Left ventricle myocardium inferior (tissue), 1 donor: Measurements from ENCODE around the gene PM20D2. TPM values are rescaled to one million over a fixed set of nuclear protein-coding genes. Genes with fewer than 3 reads are reported as not detected.

Experiments used
- DNase-seq: peaks from one replicate; pipeline ENCODE4 v3.0.0-alpha.2; 2020
- H3K27ac ChIP-seq: fragments of 200-600 bp; replicated peaks from 2 replicates; pipeline ENCODE4 v1.8.0; 2021
- H3K27me3 ChIP-seq: fragments of 200-600 bp; 2 replicates; pipeline ENCODE4 v1.8.0; 2021; ENCODE audit warnings: low read depth
- H3K36me3 ChIP-seq: fragments of 200-600 bp; 2 replicates; pipeline ENCODE4 v1.8.0; 2021
- H3K4me1 ChIP-seq: fragments of 200-600 bp; 2 replicates; pipeline ENCODE4 v1.8.0; 2021
- H3K4me3 ChIP-seq: fragments of 200-600 bp; 2 replicates; pipeline ENCODE4 v1.8.0; 2021; ENCODE audit warnings: mild to moderate bottlenecking, moderate library complexity
- H3K9me3 ChIP-seq: fragments of 200-600 bp; replicated peaks from 2 replicates; pipeline ENCODE4 v1.8.0; 2021
- CTCF ChIP-seq: fragments of 200-600 bp; IDR thresholded peaks from 2 replicates; pipeline ENCODE4 v1.8.0; 2021; ENCODE audit warnings: antibody characterized with exemption, mild to moderate bottlenecking, borderline replicate concordance
- intact Hi-C: fragments of 100-400 bp; cut with micrococcal nuclease; formaldehyde crosslinking; loops from one replicate; pipeline ENCODE4 v1.11.0; 2022
- long read RNA-seq: library from polyadenylated mRNA; unstranded; transcript quantifications from one replicate; pipeline ENCODE4 v2.0.0, GENCODE V29; 2021
- total RNA-seq: library from RNA; stranded (reverse); fragmentation: NEBNext Ultra II Directional; extraction: Animal tissue kit (Norgen Biotek cat#: 25700); gene quantifications from one replicate; pipeline ENCODE4 v1.2.1, GENCODE V29; 2021
- donor health status: DM: no; HTN: yes; CAD: no; lungs with severe emphysema.

Gene PM20D2
- 14.3 TPM for total RNA-seq
- long read RNA-seq, full-length matches to known transcripts, result 2 of 12 reads
- long read RNA-seq, partial matches to known transcripts, result 8 of 12 reads
- long read RNA-seq, other reads (novel, unspliced or antisense), result 2 of 12 reads

- intact Hi-C loops, result loop anchor here (10.0 kb wide), 1 partner anchor 61 kb away; the partner anchor contains the start of gene PNRC1
- peaks cover 8% of the 10 kb centered on the region for H3K36me3 ChIP-seq
- no peaks in the 10 kb centered on the region for H3K27me3 ChIP-seq
- peak; percentile 65 for DNase-seq
- peak within 1 kb of the TSS; percentile 91 for H3K27ac ChIP-seq
- TF ChIP-seq CTCF, result no peak
- peak within 1 kb of the TSS; percentile 96 for H3K4me3 ChIP-seq
- H3K9me3 ChIP-seq, result no peaks in the 10 kb centered on the region
- peaks cover 45% of the 10 kb centered on the region for H3K4me1 ChIP-seq
Observed at GRCh38 chr6:89145956-89146717, at the start of gene PM20D2. Gene PM20D2 (plus strand): TSS chr6:89146055. CDS start chr6:89146145, 90 bp downstream.

- intact Hi-C loops, result no loop called here
- no peaks in the 10 kb centered on the region for H3K9me3 ChIP-seq
- no peaks in the 10 kb centered on the region for H3K27me3 ChIP-seq
- TF ChIP-seq CTCF, result no peak
- no peak overlapping the region for H3K27ac ChIP-seq
- DNase-seq, result no peak
- H3K4me1 ChIP-seq, result no peaks in the 10 kb centered on the region
- H3K4me3 ChIP-seq, result no peak overlapping the region
- H3K36me3 ChIP-seq, result no peaks in the 10 kb centered on the region
Observed at GRCh38 chr6:89098461-89098860, 47.4 kb upstream of the PM20D2 start.

- no peak for TF ChIP-seq CTCF
- no peak overlapping the region for H3K4me3 ChIP-seq
- intact Hi-C loops, result no loop called here
- no peak overlapping the region for H3K27ac ChIP-seq
- no peaks in the 10 kb centered on the region for H3K36me3 ChIP-seq
- no peaks in the 10 kb centered on the region for H3K9me3 ChIP-seq
- no peaks in the 10 kb centered on the region for H3K27me3 ChIP-seq
- DNase-seq, result no peak
- H3K4me1 ChIP-seq, result no peaks in the 10 kb centered on the region
Observed at GRCh38 chr6:89100114-89100513, 45.7 kb upstream of the PM20D2 start.

- no peak for TF ChIP-seq CTCF
- no peak overlapping the region for H3K27ac ChIP-seq
- H3K4me3 ChIP-seq, result no peak overlapping the region
- intact Hi-C loops, result no loop called here
- no peaks in the 10 kb centered on the region for H3K4me1 ChIP-seq
- no peaks in the 10 kb centered on the region for H3K36me3 ChIP-seq
- DNase-seq, result no peak
- no peaks in the 10 kb centered on the region for H3K9me3 ChIP-seq
- no peaks in the 10 kb centered on the region for H3K27me3 ChIP-seq
Observed at GRCh38 chr6:89110284-89110683, 35.6 kb upstream of the PM20D2 start.

GRCh38 chr6:89111933-89112332 lies 33.9 kb upstream of the PM20D2 start:
- H3K4me3 ChIP-seq, result no peak overlapping the region
- no peaks in the 10 kb centered on the region for H3K27me3 ChIP-seq
- no peak for DNase-seq
- intact Hi-C loops, result no loop called here
- H3K27ac ChIP-seq, result no peak overlapping the region
- no peak for TF ChIP-seq CTCF
- H3K4me1 ChIP-seq, result peaks cover 3% of the 10 kb centered on the region
- no peaks in the 10 kb centered on the region for H3K36me3 ChIP-seq
- H3K9me3 ChIP-seq, result no peaks in the 10 kb centered on the region
